ENCODE data around the gene PCDHA7. TPM values are rescaled to one million over a fixed set of nuclear protein-coding genes. Genes with fewer than 3 reads are reported as not detected.
A peak's percentile ranks its signal among the peaks of the same experiment; 100 is the strongest.
"Not testable (repeated sequence)": the region's sequence is repeated elsewhere in the genome, so short reads cannot be mapped to it uniquely, and the experiment has no call there.

PCDHA7 gene
- total RNA-seq, 2 experiments from 2014 or later: not detected

- ATAC-seq: no peak
- peaks cover 21% of the 10 kb centered on the region for H3K9me3 Mint-ChIP-seq
These were observed 32.6 kb upstream of the PCDHA7 start for GRCh38 chr5:140801494-140801841.

DNA sequence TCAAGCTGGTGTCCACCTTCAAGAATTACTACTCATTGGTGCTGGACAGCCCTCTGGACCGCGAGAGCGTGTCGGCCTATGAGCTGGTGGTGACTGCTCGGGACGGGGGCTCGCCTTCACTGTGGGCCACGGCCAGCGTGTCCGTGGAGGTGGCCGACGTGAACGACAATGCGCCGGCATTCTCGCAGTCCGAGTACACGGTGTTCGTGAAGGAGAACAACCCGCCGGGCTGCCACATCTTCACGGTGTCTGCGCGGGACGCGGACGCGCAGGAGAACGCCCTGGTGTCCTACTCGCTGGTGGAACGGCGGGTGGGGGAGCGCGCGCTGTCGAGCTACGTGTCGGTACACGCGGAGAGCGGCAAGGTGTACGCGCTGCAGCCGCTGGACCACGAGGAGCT, 31.7 kb upstream of the PCDHA7 start:
- intact Hi-C loops (cut with micrococcal nuclease); DNase-seq: not testable (repeated sequence)

More at GRCh38 chr5:140801494-140801841, 32.6 kb upstream of the PCDHA7 start:
- intact Hi-C loops (cut with micrococcal nuclease): no loop called here
- TF ChIP-seq CTCF (IDR thresholded peaks at IDR 0.05): no peak
- H3K4me3 Mint-ChIP-seq: no peak overlapping the region
- no peak for DNase-seq
- peaks cover 25% of the 10 kb centered on the region for H3K27me3 Mint-ChIP-seq
- peaks cover 6% of the 10 kb centered on the region for H3K36me3 Mint-ChIP-seq (ENCODE audit: low read depth)
- H3K27ac Mint-ChIP-seq: no peak overlapping the region
- H3K4me1 Mint-ChIP-seq (ENCODE audit: low read depth): no peaks in the 10 kb centered on the region
- CTCF ChIA-PET: interaction anchor here (1.1 to 1.2 kb wide), 2 partner anchors 8 to 15 kb away, joined by 3 read pairs; partner anchors contain the start of gene PCDHA1
- POLR2A ChIA-PET: no interaction called here

DNA sequence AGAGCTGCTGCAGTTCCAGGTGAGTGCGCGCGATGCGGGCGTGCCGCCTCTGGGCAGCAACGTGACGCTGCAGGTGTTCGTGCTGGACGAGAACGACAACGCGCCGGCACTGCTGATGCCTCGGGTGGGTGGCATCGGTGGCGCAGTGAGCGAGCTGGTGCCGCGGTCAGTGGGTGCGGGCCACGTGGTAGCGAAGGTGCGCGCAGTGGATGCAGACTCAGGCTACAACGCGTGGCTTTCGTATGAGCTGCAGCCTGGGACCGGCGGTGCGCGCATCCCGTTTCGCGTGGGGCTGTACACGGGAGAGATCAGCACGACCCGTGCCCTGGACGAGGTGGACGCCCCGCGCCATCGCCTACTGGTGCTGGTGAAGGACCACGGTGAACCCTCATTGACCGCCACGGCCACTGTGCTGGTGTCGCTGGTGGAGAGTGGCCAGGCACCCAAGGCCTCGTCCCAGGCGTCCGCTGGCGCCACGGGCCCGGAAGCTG, 31.2 kb upstream of the PCDHA7 start:
- intact Hi-C loops (cut with micrococcal nuclease): no loop called here
- peaks cover 28% of the 10 kb centered on the region for H3K9me3 Mint-ChIP-seq
- H3K4me1 Mint-ChIP-seq (ENCODE audit: low read depth): no peaks in the 10 kb centered on the region

More for the DNA sequence above, 31.7 kb upstream of the PCDHA7 start:
- H3K4me1 Mint-ChIP-seq (ENCODE audit: low read depth); ATAC-seq; H3K36me3 Mint-ChIP-seq (ENCODE audit: low read depth); H3K27ac Mint-ChIP-seq; POLR2A ChIA-PET; H3K4me3 Mint-ChIP-seq: not testable (repeated sequence)
- peaks cover 25% of the 10 kb centered on the region for H3K9me3 Mint-ChIP-seq
- CTCF ChIA-PET: interaction anchor here (1.1 kb wide), 1 partner anchor 16 kb away, joined by 3 read pairs; the partner anchor contains the start of gene PCDHA1
- peaks cover 30% of the 10 kb centered on the region for H3K27me3 Mint-ChIP-seq

GRCh38 chr5:140806834-140807775, 27.0 kb upstream of the PCDHA7 start, which contains the start of gene PCDHA4:
Gene PCDHA4 (plus strand): TSS chr5:140807068.
- ATAC-seq (no peak), DNase-seq (peak; percentile 43)
- ChIA-PET POLR2A (interaction anchor here (0.6 kb wide), 1 partner anchor 9 kb away, joined by 3 read pairs; no protein-coding TSS in a partner anchor), CTCF (interaction anchor here (0.9 to 1.9 kb wide), 5 partner anchors 9 to 21 kb away, joined by 3 to 6 read pairs (median 5); partner anchors contain the start of genes PCDHA1 and PCDHA2)
- Mint-ChIP-seq H3K9me3 (peaks cover 25% of the 10 kb centered on the region), H3K36me3 (ENCODE audit: low read depth) (peaks cover 6% of the 10 kb centered on the region), H3K4me3 (no peak within 1 kb of the TSS), H3K27me3 (peaks cover 22% of the 10 kb centered on the region), H3K4me1 (ENCODE audit: low read depth) (no peaks in the 10 kb centered on the region), H3K27ac (no peak within 1 kb of the TSS)
- intact Hi-C loops (cut with micrococcal nuclease): no loop called here
- no peak for TF ChIP-seq CTCF (IDR thresholded peaks at IDR 0.05)

More for the DNA sequence above, 31.2 kb upstream of the PCDHA7 start:
- ChIA-PET POLR2A (no interaction called here), CTCF (no interaction called here)
- no peak for DNase-seq
- no peak for ATAC-seq
- Mint-ChIP-seq H3K27me3 (peaks cover 33% of the 10 kb centered on the region), H3K4me3 (no peak overlapping the region), H3K27ac (no peak overlapping the region), H3K36me3 (ENCODE audit: low read depth) (peaks cover 10% of the 10 kb centered on the region)
- no peak for TF ChIP-seq CTCF (IDR thresholded peaks at IDR 0.05)

GRCh38 chr5:140808241-140808888, 25.7 kb upstream of the PCDHA7 start:
- H3K27ac Mint-ChIP-seq; intact Hi-C loops (cut with micrococcal nuclease); DNase-seq; POLR2A ChIA-PET; ATAC-seq; H3K36me3 Mint-ChIP-seq (ENCODE audit: low read depth); H3K4me1 Mint-ChIP-seq (ENCODE audit: low read depth); H3K4me3 Mint-ChIP-seq: not testable (repeated sequence)
- H3K27me3 Mint-ChIP-seq: peaks cover 21% of the 10 kb centered on the region
- CTCF ChIA-PET: interaction anchor here (0.9 to 1.9 kb wide), 3 partner anchors 8 to 22 kb away, joined by 3 to 6 read pairs (median 5); partner anchors contain the start of gene PCDHA1
- H3K9me3 Mint-ChIP-seq: peaks cover 24% of the 10 kb centered on the region

Measured in activated CD8-positive, alpha-beta T cell treated with anti-CD3 and anti-CD28 coated beads for 36 hours (primary cell).